ENCODE measurements around the gene MKNK2. TPM values are rescaled to one million over a fixed set of nuclear protein-coding genes. Genes with fewer than 3 reads are reported as not detected.
A peak's percentile ranks its signal among the peaks of the same experiment; 100 is the strongest.
"Not testable (repeated sequence)": the region's sequence is repeated elsewhere in the genome, so short reads cannot be mapped to it uniquely, and the experiment has no call there.

MKNK2 gene
- 122 TPM for total RNA-seq
- long read RNA-seq, transcript MKNK2-201 (14 exons, 3,774 nt): minor isoform, 5 of 184 reads
- long read RNA-seq, transcript MKNK2-202 (14 exons, 1,744 nt): major isoform, 28 of 184 reads
- long read RNA-seq, partial matches to known transcripts: 122 of 184 reads
- long read RNA-seq, other reads (novel, unspliced or antisense): 25 of 184 reads

- intact Hi-C loops (cut with DNase I): no loop called here
- peak; percentile 98 for DNase-seq (ENCODE audit: low spot score)
Observed at GRCh38 chr19:2050991-2051772, at the start of gene MKNK2. MKNK2 (minus strand) TSS chr19:2051244; CDS start chr19:2050851, 393 bp downstream.

DNA sequence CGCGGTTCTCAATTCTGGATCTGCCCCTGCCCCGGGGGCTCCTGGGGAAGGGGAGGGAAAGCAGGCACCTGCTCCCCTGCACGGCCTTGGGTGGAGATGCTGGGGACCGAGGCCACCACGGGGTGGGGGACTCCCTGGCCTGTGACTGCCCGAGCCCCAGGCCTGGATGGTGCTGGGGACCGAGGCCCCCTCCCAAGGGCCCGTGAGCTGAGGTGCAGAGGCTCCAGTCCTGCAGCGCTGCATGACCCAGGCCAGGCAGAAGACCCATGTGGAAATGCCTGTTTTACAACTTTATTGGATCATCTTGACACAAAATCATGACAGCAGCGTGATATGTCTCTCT lies 49.6 kb upstream of the MKNK2 start:
- intact Hi-C loops (cut with DNase I): no loop called here

GRCh38 chr19:2099937-2100718 lies 49.1 kb upstream of the MKNK2 start:
- DNase-seq (ENCODE audit: low spot score): no peak
- intact Hi-C loops (cut with DNase I): no loop called here

More for the DNA sequence above, 49.6 kb upstream of the MKNK2 start:
- no peak for DNase-seq (ENCODE audit: low spot score)

GRCh38 chr19:2099054-2099501 lies 48.0 kb upstream of the MKNK2 start:
- intact Hi-C loops (cut with DNase I): no loop called here
- no peak for DNase-seq (ENCODE audit: low spot score)

- DNase-seq (ENCODE audit: low spot score): no peak
- intact Hi-C loops (cut with DNase I): loop anchor here (2.0 kb wide), 1 partner anchor 53 kb away; the partner anchor contains the start of gene AP3D1
Observed at GRCh38 chr19:2097886-2098327, 46.9 kb upstream of the MKNK2 start.

DNA sequence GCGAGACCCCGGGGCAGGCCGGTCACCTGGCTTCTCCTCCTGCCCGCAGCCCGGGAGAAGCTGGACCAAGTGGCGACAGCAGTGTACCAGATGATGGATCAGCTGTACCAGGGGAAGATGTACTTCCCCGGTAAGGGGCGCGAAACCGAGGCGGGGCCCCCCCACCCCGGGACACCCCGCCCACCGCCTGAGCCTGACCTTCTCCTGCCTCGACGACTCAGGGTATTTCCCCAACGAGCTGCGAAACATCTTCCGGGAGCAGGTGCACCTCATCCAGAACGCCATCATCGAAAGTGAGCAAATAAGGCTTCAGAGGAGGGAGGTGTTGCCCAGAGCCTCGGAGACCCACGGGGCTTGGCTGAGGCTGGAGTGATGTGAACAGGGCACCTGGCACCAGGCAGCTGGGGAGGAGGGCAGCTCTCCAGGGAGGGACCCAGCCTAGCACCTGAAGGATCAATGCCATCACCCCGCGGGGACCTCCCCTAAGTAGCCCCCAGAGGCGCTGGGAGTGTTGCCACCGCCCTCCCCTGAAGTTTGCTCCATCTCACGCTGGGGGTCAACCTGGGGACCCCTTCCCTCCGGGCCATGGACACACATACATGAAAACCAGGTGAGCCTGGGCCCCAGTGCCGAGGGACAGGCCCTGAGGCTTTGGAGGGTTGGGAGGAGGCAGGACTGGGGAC lies 46.3 kb upstream of the MKNK2 start:
- no peak for DNase-seq (ENCODE audit: low spot score)

GRCh38 chr19:2096480-2097202 lies 45.6 kb upstream of the MKNK2 start, which contains the start of gene IZUMO4:
IZUMO4 (plus strand) TSS chr19:2096915; CDS start chr19:2096946, 31 bp downstream.
- DNase-seq (ENCODE audit: low spot score): peak; percentile 100
- intact Hi-C loops (cut with DNase I): loop anchor here (2.0 kb wide), 1 partner anchor 54 kb away; the partner anchor contains the start of gene AP3D1

More for the DNA sequence above, 46.3 kb upstream of the MKNK2 start:
- intact Hi-C loops (cut with DNase I): loop anchor here (2.0 kb wide), 1 partner anchor 53 kb away; the partner anchor contains the start of gene AP3D1

- DNase-seq (ENCODE audit: low spot score): no peak
- intact Hi-C loops (cut with DNase I): loop anchor here (2.0 kb wide), 1 partner anchor 55 kb away; the partner anchor contains the start of gene AP3D1
Observed at GRCh38 chr19:2096034-2096479, 45.0 kb upstream of the MKNK2 start, which contains the start of gene MOB3A. MOB3A (minus strand) TSS chr19:2096326; CDS start chr19:2078560, 17,766 bp downstream.

- DNase-seq (ENCODE audit: low spot score); intact Hi-C loops (cut with DNase I): not testable (repeated sequence)
Observed at GRCh38 chr19:2091926-2092525, 41.0 kb upstream of the MKNK2 start.

- DNase-seq (ENCODE audit: low spot score): no peak
Observed at GRCh38 chr19:2089727-2090053, 38.6 kb upstream of the MKNK2 start.

GRCh38 chr19:2089001-2089711 lies 38.1 kb upstream of the MKNK2 start:
- intact Hi-C loops (cut with DNase I): no loop called here
- no peak for DNase-seq (ENCODE audit: low spot score)

More at GRCh38 chr19:2089727-2090053, 38.6 kb upstream of the MKNK2 start:
- intact Hi-C loops (cut with DNase I): no loop called here

- intact Hi-C loops (cut with DNase I): no loop called here
- no peak for DNase-seq (ENCODE audit: low spot score)
Observed at GRCh38 chr19:2087621-2088100, 36.6 kb upstream of the MKNK2 start.

DNA sequence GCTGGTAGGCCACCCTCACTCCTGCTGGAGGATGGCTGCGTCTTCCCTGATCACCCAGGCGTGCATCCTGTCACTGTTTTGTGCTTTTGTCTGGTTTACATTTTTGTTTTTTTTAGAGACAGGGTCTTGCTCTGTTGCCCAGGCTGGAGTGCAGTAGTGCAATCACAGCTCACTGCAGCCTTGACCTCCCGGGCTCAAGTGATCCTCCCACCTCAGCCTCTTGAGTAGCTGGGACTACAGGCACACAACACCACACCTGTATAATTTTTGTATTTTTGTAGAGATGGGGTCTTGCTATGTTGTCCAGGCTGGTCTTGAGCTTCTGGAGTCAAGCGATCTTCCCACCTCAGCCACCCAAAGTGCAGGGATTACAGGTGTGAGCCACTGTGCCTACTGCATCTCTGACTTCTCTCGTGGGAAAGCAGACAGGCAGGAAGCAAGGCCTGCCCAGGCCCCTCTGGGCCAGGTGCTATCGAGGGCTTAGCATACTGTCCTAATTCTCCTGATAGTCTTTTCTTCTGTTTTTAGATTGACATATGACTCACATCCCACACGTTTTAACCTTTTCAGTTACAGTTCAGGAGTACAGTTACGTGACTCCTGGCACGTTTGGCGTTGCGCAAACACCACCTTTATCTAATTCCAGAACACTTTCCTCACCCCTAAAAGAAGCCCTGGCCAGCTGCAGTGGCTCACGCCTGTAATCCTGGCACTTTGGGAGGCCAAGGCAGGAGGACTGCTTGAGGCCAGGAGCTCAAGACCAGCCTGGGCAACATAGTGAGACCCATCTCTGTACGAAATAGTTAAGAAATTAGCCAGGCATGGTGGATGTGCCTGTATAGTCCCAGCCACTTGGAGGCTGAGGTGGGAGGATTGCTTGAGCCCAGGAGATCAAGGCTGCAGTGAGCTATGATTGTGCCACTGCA lies 35.9 kb upstream of the MKNK2 start:
- intact Hi-C loops (cut with DNase I): not testable (repeated sequence)

GRCh38 chr19:2084993-2085720 lies 34.1 kb upstream of the MKNK2 start:
- intact Hi-C loops (cut with DNase I): no loop called here
- DNase-seq (ENCODE audit: low spot score): peak; percentile 95

More for the DNA sequence above, 35.9 kb upstream of the MKNK2 start:
- not testable (repeated sequence) for DNase-seq (ENCODE audit: low spot score)

- intact Hi-C loops (cut with DNase I): no loop called here
- DNase-seq (ENCODE audit: low spot score): no peak
Observed at GRCh38 chr19:2083174-2083854, 32.3 kb upstream of the MKNK2 start.
